Hepatocyte (in vitro differentiated cells): Measurements from ENCODE around the gene CA11. TPM values are rescaled to one million over a fixed set of nuclear protein-coding genes. Genes with fewer than 3 reads are reported as not detected.

ENCODE experiments used
- DNase-seq: peaks from one replicate; pipeline ENCODE4 v3.0.0-alpha.2; 2016; ENCODE audit warnings: low spot score
- H2AFZ ChIP-seq: fragments of 200-600 bp; sonication (generic); 2 replicates; pipeline ENCODE4 v1.6.0; 2016; ENCODE audit warnings: antibody characterized with exemption, mild to moderate bottlenecking
- H3K27ac ChIP-seq: fragments of 200-600 bp; sonication (generic); 2 replicates; pipeline ENCODE4 v1.5.1; 2016; ENCODE audit warnings: mild to moderate bottlenecking
- H3K27me3 ChIP-seq: fragments of 200-600 bp; sonication (generic); 2 replicates; pipeline ENCODE4 v1.6.1; 2016
- H3K36me3 ChIP-seq: fragments of 200-600 bp; sonication (generic); replicated peaks from 2 replicates; pipeline ENCODE4 v1.5.1; 2016; ENCODE audit warnings: low read depth; ENCODE audit not compliant: insufficient read depth
- H3K4me1 ChIP-seq: fragments of 200-600 bp; sonication (generic); 2 replicates; pipeline ENCODE4 v1.5.1; 2016; ENCODE audit warnings: mild to moderate bottlenecking, moderate library complexity; ENCODE audit not compliant: insufficient read depth
- H3K4me2 ChIP-seq: fragments of 200-600 bp; sonication (generic); 2 replicates; pipeline ENCODE4 v1.6.0; 2016
- H3K4me3 ChIP-seq: fragments of 200-600 bp; sonication (generic); 2 replicates; pipeline ENCODE4 v1.5.1; 2016; ENCODE audit warnings: mild to moderate bottlenecking
- H3K79me2 ChIP-seq: fragments of 200-600 bp; sonication (generic); 2 replicates; pipeline ENCODE4 v1.6.0; 2017; ENCODE audit warnings: mild to moderate bottlenecking
- H3K9me2 ChIP-seq: fragments of 200-600 bp; sonication (generic); replicated peaks from 2 replicates; pipeline ENCODE4 v1.6.0; 2017; ENCODE audit warnings: mild to moderate bottlenecking; ENCODE audit not compliant: insufficient read depth
- H3K9me3 ChIP-seq: fragments of 200-600 bp; sonication (generic); 2 replicates; pipeline ENCODE4 v1.5.1; 2016; ENCODE audit warnings: low read depth, mild to moderate bottlenecking
- H4K20me1 ChIP-seq: fragments of 200-600 bp; sonication (generic); 2 replicates; pipeline ENCODE4 v1.6.0; 2016; ENCODE audit warnings: mild to moderate bottlenecking; ENCODE audit not compliant: insufficient read depth, poor library complexity, severe bottlenecking
- CTCF ChIP-seq: fragments of 200-600 bp; sonication (generic); IDR thresholded peaks from 2 replicates; pipeline ENCODE4 v1.5.1; 2016; ENCODE audit warnings: antibody characterized with exemption, mild to moderate bottlenecking; ENCODE audit not compliant: poor library complexity
- EZH2 ChIP-seq: fragments of 200-600 bp; sonication (generic); IDR thresholded peaks from 2 replicates; pipeline ENCODE4 v1.6.1; 2016; ENCODE audit warnings: antibody characterized with exemption, mild to moderate bottlenecking, borderline replicate concordance
- EZH2phosphoT487 ChIP-seq: fragments of 200-600 bp; sonication (generic); IDR thresholded peaks from one replicate; pipeline ENCODE4 v1.6.1; 2018; ENCODE audit warnings: antibody characterized with exemption, mild to moderate bottlenecking, low read depth, moderate library complexity; ENCODE audit not compliant: unreplicated experiment, severe bottlenecking
- WGBS: methylation state at CpG from one replicate; pipeline ENCODE4 v1.1.6; 2016; ENCODE audit warnings: low lambda C conversion rate; ENCODE audit errors: missing lambda C conversion rate; 5-methylcytosine and 5-hydroxymethylcytosine counted together
- polyA plus RNA-seq: library from polyadenylated mRNA; unstranded; fragments of >200 nt; fragmentation: Nextera tagmentation; extraction: Ambion mirVana; gene quantifications from 2 replicates; pipeline ENCODE4 v1.2.1, GENCODE V29; 2016
- total RNA-seq: library from RNA; depleted of rRNA; stranded (reverse); fragments of >200 nt; gene quantifications from 2 replicates; pipeline ENCODE4 v1.2.3, GENCODE V29; 2014

The CA11 gene
- total and polyA plus RNA-seq, 2 experiments from 2014 or later, result 12.0 to 43.6 TPM

- Histone ChIP-seq H2AFZ (peak within 1 kb of the TSS; percentile 13), H3K4me1 (peaks cover 36% of the 10 kb centered on the region), H4K20me1 (peaks cover 34% of the 10 kb centered on the region), H3K9me2 (no peaks in the 10 kb centered on the region), H3K9me3 (no peaks in the 10 kb centered on the region), H3K4me3 (peak within 1 kb of the TSS; percentile 61), H3K27me3 (no peaks in the 10 kb centered on the region), H3K27ac (peak within 1 kb of the TSS; percentile 86), H3K79me2 (peaks cover 33% of the 10 kb centered on the region), H3K4me2 (peak within 1 kb of the TSS; percentile 99), H3K36me3 (no peaks in the 10 kb centered on the region)
- peak; percentile 99 for DNase-seq
- 1% methylated on average over 53 of the region's 69 CpGs for WGBS
- no peak for TF ChIP-seq EZH2
- TF ChIP-seq EZH2phosphoT487, result no peak
- TF ChIP-seq CTCF, result no peak
These were observed 26.9 kb downstream of the CA11 start, which contains the start of the genes RPL18 and SPHK2 for GRCh38 chr19:48618916-48619691. Gene RPL18, minus strand, starts transcription at chr19:48619178. Its CDS starts 35 bp downstream, at chr19:48619143. Gene SPHK2, plus strand, starts transcription at chr19:48619506. Its CDS starts 1,009 bp downstream, at chr19:48620515.

- peak overlapping the region; percentile 99 for H3K4me2 ChIP-seq
- no peaks in the 10 kb centered on the region for H3K9me2 ChIP-seq
- peaks cover 40% of the 10 kb centered on the region for H3K79me2 ChIP-seq
- no peaks in the 10 kb centered on the region for H3K27me3 ChIP-seq
- TF ChIP-seq EZH2phosphoT487, result no peak
- no peak for TF ChIP-seq CTCF
- no peak for TF ChIP-seq EZH2
- peaks cover 38% of the 10 kb centered on the region for H3K4me1 ChIP-seq
- peak; percentile 24 for DNase-seq
- peak overlapping the region; percentile 61 for H3K4me3 ChIP-seq
- H2AFZ ChIP-seq, result no peak overlapping the region
- H3K36me3 ChIP-seq, result no peaks in the 10 kb centered on the region
- no peaks in the 10 kb centered on the region for H3K9me3 ChIP-seq
- peaks cover 34% of the 10 kb centered on the region for H4K20me1 ChIP-seq
- 2% methylated on average over 18 of the region's 18 CpGs for WGBS
- peak overlapping the region; percentile 86 for H3K27ac ChIP-seq
These were observed 27.6 kb downstream of the CA11 start for GRCh38 chr19:48618278-48618915.

GRCh38 chr19:48617146-48617937 lies 28.6 kb downstream of the CA11 start:
- TF ChIP-seq EZH2 (no peak), CTCF (no peak), EZH2phosphoT487 (no peak)
- 77% methylated on average over 18 of the region's 18 CpGs for WGBS
- Histone ChIP-seq H4K20me1 (peaks cover 34% of the 10 kb centered on the region), H3K9me2 (no peaks in the 10 kb centered on the region), H3K9me3 (no peaks in the 10 kb centered on the region), H3K27ac (peak overlapping the region; percentile 86), H3K4me1 (peaks cover 29% of the 10 kb centered on the region), H3K36me3 (no peaks in the 10 kb centered on the region), H2AFZ (no peak overlapping the region), H3K27me3 (no peaks in the 10 kb centered on the region), H3K4me3 (peak overlapping the region; percentile 61), H3K79me2 (peaks cover 40% of the 10 kb centered on the region), H3K4me2 (peak overlapping the region; percentile 99)
- peak; percentile 14 for DNase-seq
